Measurements from ENCODE around the gene NUP205.

DNA sequence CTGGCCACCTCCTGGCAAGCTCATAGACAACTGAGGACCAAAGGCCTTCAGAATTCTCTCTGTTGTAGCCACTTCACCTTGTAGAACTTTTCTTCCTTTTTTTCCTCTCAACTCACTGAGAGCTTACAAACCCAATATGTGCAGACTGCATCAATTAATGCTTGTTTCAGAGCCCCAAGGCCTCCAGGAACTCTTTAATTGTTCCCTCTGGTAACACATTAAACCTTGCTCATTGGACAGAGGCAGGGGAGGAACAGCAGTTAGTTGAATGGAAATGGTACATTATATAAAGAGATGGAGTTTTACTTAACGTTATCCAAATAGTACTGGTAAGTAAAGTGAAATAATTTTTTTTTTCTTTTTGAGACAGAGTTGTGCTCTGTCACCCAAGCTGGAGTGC, 129.7 kb downstream of the NUP205 start:
- TF ChIP-seq, protein P1, sequence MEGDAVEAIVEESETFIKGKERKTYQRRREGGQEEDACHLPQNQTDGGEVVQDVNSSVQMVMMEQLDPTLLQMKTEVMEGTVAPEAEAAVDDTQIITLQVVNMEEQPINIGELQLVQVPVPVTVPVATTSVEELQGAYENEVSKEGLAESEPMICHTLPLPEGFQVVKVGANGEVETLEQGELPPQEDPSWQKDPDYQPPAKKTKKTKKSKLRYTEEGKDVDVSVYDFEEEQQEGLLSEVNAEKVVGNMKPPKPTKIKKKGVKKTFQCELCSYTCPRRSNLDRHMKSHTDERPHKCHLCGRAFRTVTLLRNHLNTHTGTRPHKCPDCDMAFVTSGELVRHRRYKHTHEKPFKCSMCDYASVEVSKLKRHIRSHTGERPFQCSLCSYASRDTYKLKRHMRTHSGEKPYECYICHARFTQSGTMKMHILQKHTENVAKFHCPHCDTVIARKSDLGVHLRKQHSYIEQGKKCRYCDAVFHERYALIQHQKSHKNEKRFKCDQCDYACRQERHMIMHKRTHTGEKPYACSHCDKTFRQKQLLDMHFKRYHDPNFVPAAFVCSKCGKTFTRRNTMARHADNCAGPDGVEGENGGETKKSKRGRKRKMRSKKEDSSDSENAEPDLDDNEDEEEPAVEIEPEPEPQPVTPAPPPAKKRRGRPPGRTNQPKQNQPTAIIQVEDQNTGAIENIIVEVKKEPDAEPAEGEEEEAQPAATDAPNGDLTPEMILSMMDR (conservative IDR thresholded peaks at IDR 0.05 in 1 of 2, IDR thresholded peaks at IDR 0.05 in 1 of 2; ENCODE audit: extremely low read depth in 1 of 2, insufficient read depth in 1 of 2, low read depth in 1 of 2, low read length in 2 of 2), result no peak
- TF ChIP-seq EZH2 (IDR thresholded peaks at IDR 0.05; ENCODE audit: borderline replicate concordance, low read length), result no peak

All from mammary epithelial cell (primary cell).